Testis (tissue), 3 donors: ENCODE data around the gene CELF2. TPM values are rescaled to one million over a fixed set of nuclear protein-coding genes. Genes with fewer than 3 reads are reported as not detected.
"Not testable (repeated sequence)": the region's sequence is repeated elsewhere in the genome, so short reads cannot be mapped to it uniquely, and the experiment has no call there.

Experiments
- DNase-seq: peaks from one replicate; pipeline ENCODE4 v3.0.0-alpha.2; 2019
- H3K27ac ChIP-seq, 2 donors: fragments of 200-600 bp; sonication (generic); one replicate each; pipeline ENCODE4 v1.5.1; 2019
- H3K27me3 ChIP-seq: fragments of 200-600 bp; sonication (generic); one replicate; pipeline ENCODE4 v1.5.1; 2019
- H3K36me3 ChIP-seq: fragments of 200-600 bp; sonication (generic); one replicate; pipeline ENCODE4 v1.5.1; 2017; ENCODE audit warnings: low read depth; ENCODE audit errors: missing control alignments
- H3K4me1 ChIP-seq: fragments of 200-600 bp; sonication (generic); one replicate; pipeline ENCODE4 v1.5.1; 2019
- H3K4me3 ChIP-seq, 2 donors: fragments of 200-600 bp; sonication (generic); one replicate each; pipeline ENCODE4 v1.5.1; 2017 to 2019
- H3K9me3 ChIP-seq: fragments of 200-600 bp; sonication (generic); one replicate; pipeline ENCODE4 v1.5.1; 2017
- POLR2A ChIP-seq: fragments of 450-650 bp; IDR thresholded peaks from one replicate; pipeline ENCODE4 v1.6.1; 2017; ENCODE audit warnings: antibody characterized with exemption, mild to moderate bottlenecking, moderate library complexity
- WGBS, 2 donors: methylation state at CpG; one replicate each; pipeline ENCODE4 v1.1.5; 2018; 5-methylcytosine and 5-hydroxymethylcytosine counted together
- intact Hi-C: fragments of 100-400 bp; cut with DNase I; formaldehyde crosslinking; loops from one replicate; pipeline ENCODE4 v1.15.1; 2023; ENCODE audit warnings: low total_unique reads
- polyA plus RNA-seq: library from polyadenylated mRNA; stranded (reverse); fragments of 350-450 nt; fragmentation: Illumina TruSeq; extraction: RNeasy Lipid Tissue Mini Kit (QIAGEN cat#74804); gene quantifications from one replicate; pipeline ENCODE4 v1.2.3, GENCODE V29; 2014; ENCODE audit warnings: low read depth, low replicate concordance; ENCODE audit not compliant: insufficient read depth
- total RNA-seq, 2 donors: library from RNA; depleted of rRNA; stranded (reverse); fragments of >200 nt; gene quantifications; one replicate each; pipeline ENCODE4 v1.2.3, GENCODE V29; 2016
- TF ChIP-seq, protein P1 (sequence below), 3 experiments: fragments of 450-650 bp in 2 of 3; fragments of 200-600 bp in 1 of 3; sonication (generic) in 1 of 3; IDR thresholded peaks; one replicate each; pipeline ENCODE4 v1.5.1; 2016 to 2019; ENCODE audit warnings: antibody characterized with exemption in 3 of 3, mild to moderate bottlenecking in 2 of 3, moderate library complexity in 1 of 3

CELF2 gene
- total and polyA plus RNA-seq, 3 donors from 2014 or later: 17.5 to 41.6 (median 27.8) TPM

DNA sequence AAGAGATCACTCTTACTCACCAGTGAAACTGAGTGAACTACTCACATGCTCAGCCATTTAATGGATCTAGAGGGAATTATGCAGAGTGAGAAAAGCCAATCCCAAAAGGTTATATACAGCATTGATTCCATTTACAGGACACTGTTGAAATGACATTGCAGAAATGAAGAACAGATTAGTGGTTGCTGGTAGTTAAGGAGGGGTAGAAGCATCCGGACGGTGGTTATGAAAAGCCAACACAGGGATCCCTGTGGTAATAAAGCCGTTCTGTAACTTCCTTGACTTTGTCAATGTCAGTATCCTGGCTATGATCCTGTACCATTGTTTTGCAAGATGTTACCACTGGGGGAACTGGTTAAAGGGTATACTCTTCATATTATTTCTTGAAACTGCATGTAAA is 340.3 kb downstream of the CELF2 start:
- Histone ChIP-seq H3K4me1 (peaks cover 12% of the 10 kb centered on the region), H3K36me3 (no peaks in the 10 kb centered on the region), H3K4me3 (no peak overlapping the region), H3K9me3 (no peaks in the 10 kb centered on the region), H3K27ac (no peak overlapping the region), H3K27me3 (no peaks in the 10 kb centered on the region)
- DNase-seq: no peak
- TF ChIP-seq, protein P1, sequence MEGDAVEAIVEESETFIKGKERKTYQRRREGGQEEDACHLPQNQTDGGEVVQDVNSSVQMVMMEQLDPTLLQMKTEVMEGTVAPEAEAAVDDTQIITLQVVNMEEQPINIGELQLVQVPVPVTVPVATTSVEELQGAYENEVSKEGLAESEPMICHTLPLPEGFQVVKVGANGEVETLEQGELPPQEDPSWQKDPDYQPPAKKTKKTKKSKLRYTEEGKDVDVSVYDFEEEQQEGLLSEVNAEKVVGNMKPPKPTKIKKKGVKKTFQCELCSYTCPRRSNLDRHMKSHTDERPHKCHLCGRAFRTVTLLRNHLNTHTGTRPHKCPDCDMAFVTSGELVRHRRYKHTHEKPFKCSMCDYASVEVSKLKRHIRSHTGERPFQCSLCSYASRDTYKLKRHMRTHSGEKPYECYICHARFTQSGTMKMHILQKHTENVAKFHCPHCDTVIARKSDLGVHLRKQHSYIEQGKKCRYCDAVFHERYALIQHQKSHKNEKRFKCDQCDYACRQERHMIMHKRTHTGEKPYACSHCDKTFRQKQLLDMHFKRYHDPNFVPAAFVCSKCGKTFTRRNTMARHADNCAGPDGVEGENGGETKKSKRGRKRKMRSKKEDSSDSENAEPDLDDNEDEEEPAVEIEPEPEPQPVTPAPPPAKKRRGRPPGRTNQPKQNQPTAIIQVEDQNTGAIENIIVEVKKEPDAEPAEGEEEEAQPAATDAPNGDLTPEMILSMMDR (IDR thresholded peaks at IDR 0.05): no peak
- no peak for TF ChIP-seq POLR2A
- intact Hi-C loops: no loop called here
- 79 to 86% methylated on average over 3 of the region's 3 CpGs for WGBS, 2 donors

DNA sequence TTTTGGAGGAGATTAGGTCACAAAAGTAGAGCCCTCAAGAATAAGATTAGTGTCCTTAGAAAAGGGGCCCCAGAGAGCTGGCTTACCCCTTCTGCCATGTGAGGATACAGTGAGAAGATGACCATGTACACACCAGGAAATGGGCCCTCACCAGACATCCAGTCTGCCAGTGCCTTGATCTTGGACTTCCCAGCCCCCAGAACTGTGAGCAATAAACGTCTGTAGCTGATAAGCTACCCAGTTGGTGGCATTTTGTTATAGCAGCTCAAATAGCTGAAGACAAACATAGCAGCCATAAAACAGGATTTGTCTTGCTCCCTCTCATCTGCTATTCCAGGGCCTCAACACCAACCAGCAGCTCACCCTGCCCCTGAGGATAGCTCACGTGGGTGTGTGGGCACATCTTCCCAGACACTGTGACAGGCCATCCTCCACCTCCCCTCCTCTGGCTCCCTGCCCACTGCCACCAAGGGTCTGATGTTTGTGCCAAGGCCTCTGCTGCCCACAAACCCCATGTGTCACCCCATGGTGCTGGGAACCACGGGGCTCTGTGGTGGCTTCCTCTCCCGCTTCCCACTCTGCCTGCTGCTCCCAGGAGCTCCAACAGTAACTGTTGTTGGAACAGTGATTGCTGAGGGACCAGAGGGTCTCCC is 341.4 kb downstream of the CELF2 start:
- H3K4me3 ChIP-seq: no peak overlapping the region
- no peaks in the 10 kb centered on the region for H3K9me3 ChIP-seq
- H3K27ac ChIP-seq: no peak overlapping the region
- H3K4me1 ChIP-seq: peaks cover 12% of the 10 kb centered on the region
- TF ChIP-seq POLR2A: no peak
- TF ChIP-seq, protein P1 (IDR thresholded peaks at IDR 0.05): no peak
- H3K36me3 ChIP-seq: no peaks in the 10 kb centered on the region
- no peak for DNase-seq
- intact Hi-C loops: no loop called here
- H3K27me3 ChIP-seq: no peaks in the 10 kb centered on the region
- WGBS, 2 donors: 93 to 97% methylated on average over 4 of the region's 4 CpGs

DNA sequence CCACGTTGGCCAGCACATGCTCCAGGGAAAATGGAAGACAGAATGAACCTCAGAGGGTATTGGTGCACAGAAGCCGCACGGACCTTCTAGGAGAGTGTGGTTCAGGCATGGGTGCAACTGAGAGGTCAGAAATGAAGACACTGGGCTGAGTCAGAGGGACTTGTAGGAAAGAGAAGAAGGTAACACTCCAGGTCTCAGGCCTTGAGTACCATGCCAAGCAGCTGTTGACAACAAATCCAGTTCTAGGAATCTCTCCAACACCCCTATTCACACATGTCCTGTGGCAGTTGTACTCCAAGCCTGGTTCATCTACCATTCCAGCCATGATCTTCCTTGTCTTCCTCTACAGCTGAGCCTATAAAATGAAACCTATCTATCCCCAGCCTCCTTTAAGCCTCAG is 342.2 kb downstream of the CELF2 start:
- TF ChIP-seq, protein P1 (IDR thresholded peaks at IDR 0.05): no peak
- TF ChIP-seq POLR2A: no peak
- Histone ChIP-seq H3K27me3 (no peaks in the 10 kb centered on the region), H3K27ac (no peak overlapping the region), H3K9me3 (no peaks in the 10 kb centered on the region), H3K36me3 (no peaks in the 10 kb centered on the region), H3K4me3 (no peak overlapping the region), H3K4me1 (peaks cover 11% of the 10 kb centered on the region)
- intact Hi-C loops: no loop called here
- no peak for DNase-seq
- WGBS, 2 donors: 78 to 87% methylated on average over 3 of the region's 3 CpGs

DNA sequence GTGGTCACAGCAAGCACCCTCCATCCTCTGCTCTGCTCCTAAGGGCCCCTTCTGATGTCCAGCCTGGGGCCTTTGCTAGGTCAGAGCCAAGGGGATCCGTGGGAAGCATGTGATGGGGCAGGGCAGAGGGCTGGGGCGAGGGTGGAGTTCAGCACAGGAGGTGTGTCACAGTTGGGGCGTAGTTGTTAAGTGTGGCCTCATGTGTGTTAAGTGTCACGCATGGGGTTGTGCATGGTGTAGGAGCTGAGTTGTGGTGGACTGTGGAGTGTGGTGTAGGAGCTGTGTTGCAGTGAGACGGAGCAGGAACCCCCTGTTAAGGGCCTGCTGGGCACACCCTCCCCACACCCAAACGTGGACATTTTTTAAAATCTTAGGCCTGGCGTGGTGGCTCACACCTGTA is 345.8 kb downstream of the CELF2 start:
- no peak overlapping the region for H3K27ac ChIP-seq
- no peaks in the 10 kb centered on the region for H3K4me1 ChIP-seq
- DNase-seq: no peak
- no peaks in the 10 kb centered on the region for H3K9me3 ChIP-seq
- H3K27me3 ChIP-seq: no peaks in the 10 kb centered on the region
- no peak overlapping the region for H3K4me3 ChIP-seq
- intact Hi-C loops: no loop called here
- 95 to 96% methylated on average over 7 of the region's 7 CpGs for WGBS, 2 donors
- H3K36me3 ChIP-seq: no peaks in the 10 kb centered on the region
- TF ChIP-seq, protein P1 (IDR thresholded peaks at IDR 0.05): no peak

DNA sequence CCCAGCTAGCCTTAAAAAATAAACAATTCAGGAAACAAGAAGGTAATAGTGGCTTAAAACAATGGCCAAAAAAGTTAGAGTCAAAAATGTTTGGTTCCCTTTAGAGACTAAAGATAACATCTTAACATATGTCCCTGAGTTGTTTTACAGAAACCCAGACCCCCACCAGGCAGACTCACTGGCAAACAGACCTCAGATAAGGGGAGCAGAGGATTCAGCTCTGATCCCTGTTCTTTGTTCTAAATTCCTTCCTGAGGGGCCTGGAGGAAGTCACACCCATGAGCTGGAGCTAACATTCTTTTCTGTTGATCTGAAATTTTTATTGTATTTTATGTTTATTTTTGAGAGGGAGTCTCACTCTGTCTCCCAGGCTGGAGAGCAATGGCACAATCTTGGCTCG is 346.6 kb downstream of the CELF2 start:
- DNase-seq: no peak
- H3K27me3 ChIP-seq: no peaks in the 10 kb centered on the region
- no peaks in the 10 kb centered on the region for H3K9me3 ChIP-seq
- 90 to 100% methylated on average over 1 of the region's 1 CpG for WGBS, 2 donors
- no peak for TF ChIP-seq POLR2A
- TF ChIP-seq, protein P1 (IDR thresholded peaks at IDR 0.05): no peak
- H3K27ac ChIP-seq: no peak overlapping the region
- no peaks in the 10 kb centered on the region for H3K4me1 ChIP-seq
- H3K4me3 ChIP-seq: no peak overlapping the region
- intact Hi-C loops: no loop called here
- H3K36me3 ChIP-seq: no peaks in the 10 kb centered on the region

DNA sequence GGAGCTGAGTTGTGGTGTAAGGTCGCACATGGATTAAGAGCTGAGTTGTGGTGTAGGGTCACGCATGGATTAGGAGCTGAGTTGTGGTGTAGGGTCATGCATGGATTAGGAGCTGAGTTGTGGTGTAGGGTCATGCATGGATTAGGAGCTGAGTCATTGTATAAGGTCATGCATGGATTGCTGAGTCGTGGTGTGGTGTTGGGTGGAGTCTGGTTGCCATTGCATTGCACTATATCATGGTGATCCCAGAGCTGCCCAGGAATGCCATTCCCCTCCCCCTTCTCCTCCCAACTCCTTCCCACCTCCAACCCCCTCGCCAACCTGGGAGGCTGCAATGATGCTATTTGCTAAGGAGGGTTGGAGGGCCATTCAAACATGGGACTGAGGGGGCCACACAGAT is 349.2 kb downstream of the CELF2 start:
- DNase-seq, H3K27me3 ChIP-seq, H3K4me3 ChIP-seq, H3K27ac ChIP-seq, H3K36me3 ChIP-seq, intact Hi-C loops, H3K4me1 ChIP-seq, H3K9me3 ChIP-seq: not testable (repeated sequence)
- WGBS, 2 donors: 83 to 87% methylated on average over 3 to 4 of the region's 4 CpGs
